HEK293 (cell line): Measurements from ENCODE around the gene UBE3A.

ENCODE experiments used
- CTCF ChIA-PET: fragments of 350-600 bp; formaldehyde crosslinking; extraction: SDS; loops from one replicate; lab custom pipeline; 2021; ENCODE audit warnings: antibody characterized with exemption; lab: Yijun Ruan, JAX
- POLR2A ChIA-PET: fragments of 300-600 bp; formaldehyde crosslinking; extraction: SDS; loops from one replicate; lab custom pipeline; 2020; ENCODE audit warnings: antibody characterized with exemption, inconsistent platforms; lab: Yijun Ruan, JAX
- H3K27ac ChIP-seq: fragments of 200-500 bp; sonication (Bioruptor generic); 2 replicates; pipeline ENCODE4 v1.5.1; 2014; ENCODE audit warnings: low read depth, low read length, control low read depth, inconsistent platforms; ENCODE audit errors: extremely low read depth
- H3K36me3 ChIP-seq, 2 experiments: fragments of 200-500 bp in 1 of 2; sonication (Bioruptor generic) in 1 of 2; 1 replicate in 1 of 2; 2 replicates in 1 of 2; pipeline ENCODE4 v1.5.1; 2014 to 2017; ENCODE audit warnings: inconsistent platforms in 2 of 2, low read length in 2 of 2; ENCODE audit not compliant: control insufficient read depth in 2 of 2, insufficient read depth in 1 of 2
- H3K4me1 ChIP-seq: fragments of 200-500 bp; sonication (Bioruptor generic); 2 replicates; pipeline ENCODE4 v1.5.1; 2014; ENCODE audit warnings: mild to moderate bottlenecking, low read length, inconsistent platforms; ENCODE audit not compliant: control insufficient read depth, insufficient read depth
- H3K4me3 ChIP-seq: 2 replicates; pipeline ENCODE4 v1.5.1; 2011; ENCODE audit warnings: low read depth, mild to moderate bottlenecking, control low read depth, low read length, moderate library complexity
- H3K9me3 ChIP-seq: fragments of 200-500 bp; sonication (Bioruptor generic); 2 replicates; pipeline ENCODE4 v1.5.1; 2014; ENCODE audit warnings: low read depth, low read length, inconsistent platforms; ENCODE audit not compliant: control insufficient read depth, insufficient read depth
- ZNF202 ChIP-seq: fragments of 450-650 bp; formaldehyde crosslinking; IDR thresholded peaks from 2 replicates; pipeline ENCODE4 v1.5.1; 2016; ENCODE audit warnings: missing biosample characterization, missing genetic modification characterization, borderline replicate concordance
- ZNF223 ChIP-seq: fragments of 450-650 bp; formaldehyde crosslinking; IDR thresholded peaks from 2 replicates; pipeline ENCODE4 v1.5.1; 2016; ENCODE audit warnings: missing biosample characterization, missing genetic modification characterization
- ZNF433 ChIP-seq: fragments of 450-650 bp; formaldehyde crosslinking; IDR thresholded peaks from 2 replicates; pipeline ENCODE4 v1.5.1; 2016; ENCODE audit warnings: missing biosample characterization, missing genetic modification characterization, low read depth
- ZNF548 ChIP-seq: fragments of 450-650 bp; formaldehyde crosslinking; IDR thresholded peaks from 2 replicates; pipeline ENCODE4 v1.5.1; 2016; ENCODE audit warnings: missing biosample characterization, missing genetic modification characterization
- ZNF629 ChIP-seq: fragments of 450-650 bp; formaldehyde crosslinking; IDR thresholded peaks from 2 replicates; pipeline ENCODE4 v1.5.1; 2017; ENCODE audit warnings: missing biosample characterization, missing genetic modification characterization
- ZNF768 ChIP-seq: fragments of 450-650 bp; formaldehyde crosslinking; IDR thresholded peaks from 2 replicates; pipeline ENCODE4 v1.5.1; 2018; ENCODE audit warnings: missing biosample characterization, mild to moderate bottlenecking, missing genetic modification characterization
- ZNF777 ChIP-seq: fragments of 450-650 bp; formaldehyde crosslinking; IDR thresholded peaks from 2 replicates; pipeline ENCODE4 v1.5.1; 2017; ENCODE audit warnings: missing biosample characterization, missing genetic modification characterization, borderline replicate concordance
- ZNF843 ChIP-seq: fragments of 450-650 bp; formaldehyde crosslinking; IDR thresholded peaks from 2 replicates; pipeline ENCODE4 v1.5.1; 2016; ENCODE audit warnings: missing biosample characterization, missing genetic modification characterization
- TF ChIP-seq, protein P1 (sequence below): IDR thresholded peaks from 2 replicates; pipeline ENCODE4 v1.6.1; 2011; ENCODE audit warnings: mild to moderate bottlenecking, low read depth, low read length, borderline replicate concordance
- TF ChIP-seq, protein P2 (sequence below): fragments of 450-650 bp; formaldehyde crosslinking; IDR thresholded peaks from 2 replicates; pipeline ENCODE4 v1.5.1; 2016; ENCODE audit warnings: missing biosample characterization, missing genetic modification characterization, borderline replicate concordance
- TF ChIP-seq, protein P3 (sequence below): fragments of 450-650 bp; formaldehyde crosslinking; IDR thresholded peaks from 2 replicates; pipeline ENCODE4 v1.5.1; 2017; ENCODE audit warnings: missing biosample characterization, missing genetic modification characterization
- TF ChIP-seq, protein P4 (sequence below): fragments of 450-650 bp; formaldehyde crosslinking; IDR thresholded peaks from 2 replicates; pipeline ENCODE4 v1.5.1; 2016; ENCODE audit warnings: missing biosample characterization, missing genetic modification characterization
- TF ChIP-seq, protein P5 (sequence below): fragments of 450-650 bp; IDR thresholded peaks from 2 replicates; pipeline ENCODE4 v1.5.1; 2018; ENCODE audit warnings: missing biosample characterization, mild to moderate bottlenecking, missing genetic modification characterization
- TF ChIP-seq, protein P6 (sequence below): fragments of 450-650 bp; formaldehyde crosslinking; IDR thresholded peaks from 2 replicates; pipeline ENCODE4 v1.5.1; 2016; ENCODE audit warnings: missing biosample characterization, missing genetic modification characterization, borderline replicate concordance
- TF ChIP-seq, protein P7 (sequence below): fragments of 450-650 bp; formaldehyde crosslinking; IDR thresholded peaks from 2 replicates; pipeline ENCODE4 v1.5.1; 2016; ENCODE audit warnings: missing biosample characterization, missing genetic modification characterization

The UBE3A gene

DNA sequence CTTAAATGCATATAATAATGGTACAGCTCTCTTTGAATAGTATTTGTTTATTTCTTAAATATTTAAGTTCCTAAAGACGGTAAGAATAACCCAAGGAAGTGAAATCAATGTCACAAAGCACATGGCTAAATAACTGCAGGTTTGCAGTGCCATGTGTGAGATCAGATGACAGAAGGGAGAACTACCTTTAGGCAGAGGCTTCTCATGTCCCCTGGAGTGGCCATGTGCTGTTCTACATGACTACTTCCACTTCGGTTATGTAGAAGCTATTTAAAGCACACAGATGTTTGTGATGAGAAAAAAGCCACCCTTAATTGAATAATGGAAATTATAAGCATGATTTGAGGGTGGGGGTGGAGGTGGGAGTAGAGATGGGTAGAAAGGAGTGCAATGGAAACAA lies 109.1 kb downstream of the UBE3A start (continued):
- no peak for TF ChIP-seq ZNF223

DNA sequence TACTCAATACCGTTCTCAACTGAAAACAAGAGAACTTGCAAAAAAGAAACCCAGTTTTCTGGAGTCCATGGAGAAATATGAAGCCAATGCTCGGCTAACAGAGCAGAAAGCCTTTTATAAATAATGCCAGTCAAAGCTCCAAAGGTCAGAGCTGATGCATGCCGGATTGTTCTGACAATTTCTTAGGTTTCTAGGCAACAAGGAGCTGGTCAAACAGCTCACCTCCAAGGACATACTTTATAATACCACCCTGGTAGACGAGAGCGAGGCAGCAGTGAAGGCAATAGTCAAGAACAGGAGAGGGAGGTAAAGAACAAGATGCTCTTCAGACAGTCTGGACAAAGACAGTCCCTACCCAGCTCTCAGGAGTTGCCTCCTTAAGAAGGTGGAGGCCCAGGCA lies 111.1 kb downstream of the UBE3A start:
- Histone ChIP-seq H3K4me1 (no peaks in the 10 kb centered on the region), H3K27ac (no peak overlapping the region), H3K9me3 (no peaks in the 10 kb centered on the region), H3K4me3 (no peak overlapping the region), H3K36me3 (no peaks in the 10 kb centered on the region)
- POLR2A ChIA-PET = no interaction called here
- CTCF ChIA-PET = no interaction called here
- TF ChIP-seq ZNF768 (tag by site-specific recombination) (no peak), ZNF223 (no peak), ZNF629 (tag by site-specific recombination) (no peak), ZNF843 (tag by site-specific recombination) (no peak)
- TF ChIP-seq, protein P1, sequence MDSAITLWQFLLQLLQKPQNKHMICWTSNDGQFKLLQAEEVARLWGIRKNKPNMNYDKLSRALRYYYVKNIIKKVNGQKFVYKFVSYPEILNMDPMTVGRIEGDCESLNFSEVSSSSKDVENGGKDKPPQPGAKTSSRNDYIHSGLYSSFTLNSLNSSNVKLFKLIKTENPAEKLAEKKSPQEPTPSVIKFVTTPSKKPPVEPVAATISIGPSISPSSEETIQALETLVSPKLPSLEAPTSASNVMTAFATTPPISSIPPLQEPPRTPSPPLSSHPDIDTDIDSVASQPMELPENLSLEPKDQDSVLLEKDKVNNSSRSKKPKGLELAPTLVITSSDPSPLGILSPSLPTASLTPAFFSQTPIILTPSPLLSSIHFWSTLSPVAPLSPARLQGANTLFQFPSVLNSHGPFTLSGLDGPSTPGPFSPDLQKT = no peak
- TF ChIP-seq, protein P2, sequence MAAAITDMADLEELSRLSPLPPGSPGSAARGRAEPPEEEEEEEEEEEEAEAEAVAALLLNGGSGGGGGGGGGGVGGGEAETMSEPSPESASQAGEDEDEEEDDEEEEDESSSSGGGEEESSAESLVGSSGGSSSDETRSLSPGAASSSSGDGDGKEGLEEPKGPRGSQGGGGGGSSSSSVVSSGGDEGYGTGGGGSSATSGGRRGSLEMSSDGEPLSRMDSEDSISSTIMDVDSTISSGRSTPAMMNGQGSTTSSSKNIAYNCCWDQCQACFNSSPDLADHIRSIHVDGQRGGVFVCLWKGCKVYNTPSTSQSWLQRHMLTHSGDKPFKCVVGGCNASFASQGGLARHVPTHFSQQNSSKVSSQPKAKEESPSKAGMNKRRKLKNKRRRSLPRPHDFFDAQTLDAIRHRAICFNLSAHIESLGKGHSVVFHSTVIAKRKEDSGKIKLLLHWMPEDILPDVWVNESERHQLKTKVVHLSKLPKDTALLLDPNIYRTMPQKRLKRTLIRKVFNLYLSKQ (tag by site-specific recombination) = no peak

DNA sequence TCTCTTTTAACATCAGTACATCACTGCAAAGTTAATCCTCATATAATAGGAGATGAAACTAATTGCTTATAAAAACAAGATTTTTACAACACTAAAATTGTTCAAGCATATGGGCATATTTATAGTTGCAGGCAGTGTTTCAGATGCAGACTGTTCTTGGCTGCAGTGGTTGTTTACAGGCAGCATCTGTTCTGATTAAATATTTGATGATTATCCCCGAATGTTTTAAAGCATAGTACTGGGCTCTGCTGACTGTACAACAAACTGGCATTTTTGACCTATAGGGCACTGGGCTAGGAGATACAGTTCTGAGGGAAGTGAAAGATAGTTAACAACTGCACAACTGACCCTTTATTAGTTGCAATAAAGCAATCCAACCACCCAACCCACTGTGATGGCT lies 113.6 kb downstream of the UBE3A start:
- no peak overlapping the region for H3K4me3 ChIP-seq
- ChIA-PET POLR2A (no interaction called here), CTCF (no interaction called here)
- no peaks in the 10 kb centered on the region for H3K9me3 ChIP-seq
- H3K36me3 ChIP-seq = no peaks in the 10 kb centered on the region
- no peak overlapping the region for H3K27ac ChIP-seq
- no peaks in the 10 kb centered on the region for H3K4me1 ChIP-seq
- TF ChIP-seq, protein P3, sequence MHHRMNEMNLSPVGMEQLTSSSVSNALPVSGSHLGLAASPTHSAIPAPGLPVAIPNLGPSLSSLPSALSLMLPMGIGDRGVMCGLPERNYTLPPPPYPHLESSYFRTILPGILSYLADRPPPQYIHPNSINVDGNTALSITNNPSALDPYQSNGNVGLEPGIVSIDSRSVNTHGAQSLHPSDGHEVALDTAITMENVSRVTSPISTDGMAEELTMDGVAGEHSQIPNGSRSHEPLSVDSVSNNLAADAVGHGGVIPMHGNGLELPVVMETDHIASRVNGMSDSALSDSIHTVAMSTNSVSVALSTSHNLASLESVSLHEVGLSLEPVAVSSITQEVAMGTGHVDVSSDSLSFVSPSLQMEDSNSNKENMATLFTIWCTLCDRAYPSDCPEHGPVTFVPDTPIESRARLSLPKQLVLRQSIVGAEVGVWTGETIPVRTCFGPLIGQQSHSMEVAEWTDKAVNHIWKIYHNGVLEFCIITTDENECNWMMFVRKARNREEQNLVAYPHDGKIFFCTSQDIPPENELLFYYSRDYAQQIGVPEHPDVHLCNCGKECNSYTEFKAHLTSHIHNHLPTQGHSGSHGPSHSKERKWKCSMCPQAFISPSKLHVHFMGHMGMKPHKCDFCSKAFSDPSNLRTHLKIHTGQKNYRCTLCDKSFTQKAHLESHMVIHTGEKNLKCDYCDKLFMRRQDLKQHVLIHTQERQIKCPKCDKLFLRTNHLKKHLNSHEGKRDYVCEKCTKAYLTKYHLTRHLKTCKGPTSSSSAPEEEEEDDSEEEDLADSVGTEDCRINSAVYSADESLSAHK = no peak
- no peak for TF ChIP-seq ZNF777
- no peak for TF ChIP-seq ZNF548 (tag by site-specific recombination)
- TF ChIP-seq, protein P4, sequence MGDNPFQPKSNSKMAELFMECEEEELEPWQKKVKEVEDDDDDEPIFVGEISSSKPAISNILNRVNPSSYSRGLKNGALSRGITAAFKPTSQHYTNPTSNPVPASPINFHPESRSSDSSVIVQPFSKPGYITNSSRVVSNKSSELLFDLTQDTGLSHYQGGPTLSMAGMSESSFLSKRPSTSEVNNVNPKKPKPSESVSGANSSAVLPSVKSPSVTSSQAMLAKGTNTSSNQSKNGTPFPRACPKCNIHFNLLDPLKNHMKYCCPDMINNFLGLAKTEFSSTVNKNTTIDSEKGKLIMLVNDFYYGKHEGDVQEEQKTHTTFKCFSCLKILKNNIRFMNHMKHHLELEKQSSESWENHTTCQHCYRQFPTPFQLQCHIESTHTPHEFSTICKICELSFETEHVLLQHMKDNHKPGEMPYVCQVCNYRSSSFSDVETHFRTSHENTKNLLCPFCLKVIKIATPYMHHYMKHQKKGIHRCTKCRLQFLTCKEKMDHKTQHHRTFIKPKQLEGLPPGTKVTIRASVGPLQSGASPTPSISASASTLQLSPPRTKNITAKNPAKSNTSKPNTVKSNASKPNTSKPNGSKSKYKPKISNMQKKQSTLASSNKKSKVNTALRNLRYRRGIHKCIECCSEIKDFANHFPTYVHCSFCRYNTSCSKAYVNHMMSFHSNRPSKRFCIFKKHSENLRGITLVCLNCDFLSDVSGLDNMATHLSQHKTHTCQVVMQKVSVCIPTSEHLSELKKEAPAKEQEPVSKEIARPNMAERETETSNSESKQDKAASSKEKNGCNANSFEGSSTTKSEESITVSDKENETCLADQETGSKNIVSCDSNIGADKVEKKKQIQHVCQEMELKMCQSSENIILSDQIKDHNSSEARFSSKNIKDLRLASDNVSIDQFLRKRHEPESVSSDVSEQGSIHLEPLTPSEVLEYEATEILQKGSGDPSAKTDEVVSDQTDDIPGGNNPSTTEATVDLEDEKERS (tag by site-specific recombination) = no peak
- no peak for TF ChIP-seq ZNF202
- TF ChIP-seq, protein P5, sequence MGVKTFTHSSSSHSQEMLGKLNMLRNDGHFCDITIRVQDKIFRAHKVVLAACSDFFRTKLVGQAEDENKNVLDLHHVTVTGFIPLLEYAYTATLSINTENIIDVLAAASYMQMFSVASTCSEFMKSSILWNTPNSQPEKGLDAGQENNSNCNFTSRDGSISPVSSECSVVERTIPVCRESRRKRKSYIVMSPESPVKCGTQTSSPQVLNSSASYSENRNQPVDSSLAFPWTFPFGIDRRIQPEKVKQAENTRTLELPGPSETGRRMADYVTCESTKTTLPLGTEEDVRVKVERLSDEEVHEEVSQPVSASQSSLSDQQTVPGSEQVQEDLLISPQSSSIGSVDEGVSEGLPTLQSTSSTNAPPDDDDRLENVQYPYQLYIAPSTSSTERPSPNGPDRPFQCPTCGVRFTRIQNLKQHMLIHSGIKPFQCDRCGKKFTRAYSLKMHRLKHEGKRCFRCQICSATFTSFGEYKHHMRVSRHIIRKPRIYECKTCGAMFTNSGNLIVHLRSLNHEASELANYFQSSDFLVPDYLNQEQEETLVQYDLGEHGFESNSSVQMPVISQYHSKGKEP (tag by site-specific recombination) = no peak
- TF ChIP-seq, protein P6, sequence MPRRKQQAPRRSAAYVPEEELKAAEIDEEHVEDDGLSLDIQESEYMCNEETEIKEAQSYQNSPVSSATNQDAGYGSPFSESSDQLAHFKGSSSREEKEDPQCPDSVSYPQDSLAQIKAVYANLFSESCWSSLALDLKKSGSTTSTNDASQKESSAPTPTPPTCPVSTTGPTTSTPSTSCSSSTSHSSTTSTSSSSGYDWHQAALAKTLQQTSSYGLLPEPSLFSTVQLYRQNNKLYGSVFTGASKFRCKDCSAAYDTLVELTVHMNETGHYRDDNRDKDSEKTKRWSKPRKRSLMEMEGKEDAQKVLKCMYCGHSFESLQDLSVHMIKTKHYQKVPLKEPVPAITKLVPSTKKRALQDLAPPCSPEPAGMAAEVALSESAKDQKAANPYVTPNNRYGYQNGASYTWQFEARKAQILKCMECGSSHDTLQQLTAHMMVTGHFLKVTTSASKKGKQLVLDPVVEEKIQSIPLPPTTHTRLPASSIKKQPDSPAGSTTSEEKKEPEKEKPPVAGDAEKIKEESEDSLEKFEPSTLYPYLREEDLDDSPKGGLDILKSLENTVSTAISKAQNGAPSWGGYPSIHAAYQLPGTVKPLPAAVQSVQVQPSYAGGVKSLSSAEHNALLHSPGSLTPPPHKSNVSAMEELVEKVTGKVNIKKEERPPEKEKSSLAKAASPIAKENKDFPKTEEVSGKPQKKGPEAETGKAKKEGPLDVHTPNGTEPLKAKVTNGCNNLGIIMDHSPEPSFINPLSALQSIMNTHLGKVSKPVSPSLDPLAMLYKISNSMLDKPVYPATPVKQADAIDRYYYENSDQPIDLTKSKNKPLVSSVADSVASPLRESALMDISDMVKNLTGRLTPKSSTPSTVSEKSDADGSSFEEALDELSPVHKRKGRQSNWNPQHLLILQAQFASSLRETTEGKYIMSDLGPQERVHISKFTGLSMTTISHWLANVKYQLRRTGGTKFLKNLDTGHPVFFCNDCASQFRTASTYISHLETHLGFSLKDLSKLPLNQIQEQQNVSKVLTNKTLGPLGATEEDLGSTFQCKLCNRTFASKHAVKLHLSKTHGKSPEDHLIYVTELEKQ (tag by site-specific recombination) = no peak
- TF ChIP-seq, protein P7, sequence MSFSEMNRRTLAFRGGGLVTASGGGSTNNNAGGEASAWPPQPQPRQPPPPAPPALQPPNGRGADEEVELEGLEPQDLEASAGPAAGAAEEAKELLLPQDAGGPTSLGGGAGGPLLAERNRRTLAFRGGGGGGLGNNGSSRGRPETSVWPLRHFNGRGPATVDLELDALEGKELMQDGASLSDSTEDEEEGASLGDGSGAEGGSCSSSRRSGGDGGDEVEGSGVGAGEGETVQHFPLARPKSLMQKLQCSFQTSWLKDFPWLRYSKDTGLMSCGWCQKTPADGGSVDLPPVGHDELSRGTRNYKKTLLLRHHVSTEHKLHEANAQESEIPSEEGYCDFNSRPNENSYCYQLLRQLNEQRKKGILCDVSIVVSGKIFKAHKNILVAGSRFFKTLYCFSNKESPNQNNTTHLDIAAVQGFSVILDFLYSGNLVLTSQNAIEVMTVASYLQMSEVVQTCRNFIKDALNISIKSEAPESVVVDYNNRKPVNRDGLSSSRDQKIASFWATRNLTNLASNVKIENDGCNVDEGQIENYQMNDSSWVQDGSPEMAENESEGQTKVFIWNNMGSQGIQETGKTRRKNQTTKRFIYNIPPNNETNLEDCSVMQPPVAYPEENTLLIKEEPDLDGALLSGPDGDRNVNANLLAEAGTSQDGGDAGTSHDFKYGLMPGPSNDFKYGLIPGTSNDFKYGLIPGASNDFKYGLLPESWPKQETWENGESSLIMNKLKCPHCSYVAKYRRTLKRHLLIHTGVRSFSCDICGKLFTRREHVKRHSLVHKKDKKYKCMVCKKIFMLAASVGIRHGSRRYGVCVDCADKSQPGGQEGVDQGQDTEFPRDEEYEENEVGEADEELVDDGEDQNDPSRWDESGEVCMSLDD = no peak
- no peak for TF ChIP-seq ZNF433 (tag by site-specific recombination)
